KMS-11 (cell line): ENCODE data around the gene PNKP.

Experiments
- H2AFZ ChIP-seq: fragments of 200-600 bp; sonication (generic); 2 replicates; pipeline ENCODE4 v1.6.1; 2016; ENCODE audit warnings: antibody characterized with exemption, mixed run types, low read depth
- H3K27ac ChIP-seq: fragments of 200-600 bp; sonication (generic); 2 replicates; pipeline ENCODE4 v1.6.1; 2016; ENCODE audit warnings: mild to moderate bottlenecking, mixed run types
- H3K27me3 ChIP-seq: fragments of 200-600 bp; sonication (generic); 2 replicates; pipeline ENCODE4 v1.6.1; 2017; ENCODE audit warnings: mild to moderate bottlenecking, low read depth, mixed run types, moderate library complexity; ENCODE audit not compliant: insufficient read depth
- H3K36me3 ChIP-seq: fragments of 200-600 bp; sonication (generic); 2 replicates; pipeline ENCODE4 v1.6.1; 2017; ENCODE audit warnings: mild to moderate bottlenecking, mixed run types; ENCODE audit not compliant: insufficient read depth
- H3K4me1 ChIP-seq: fragments of 200-600 bp; sonication (generic); 2 replicates; pipeline ENCODE4 v1.6.1; 2016; ENCODE audit warnings: mild to moderate bottlenecking, low read depth, mixed run types; ENCODE audit not compliant: poor library complexity, severe bottlenecking
- H3K4me2 ChIP-seq: fragments of 200-600 bp; sonication (generic); 2 replicates; pipeline ENCODE4 v1.7.0; 2016; ENCODE audit warnings: mild to moderate bottlenecking, mixed run types
- H3K4me3 ChIP-seq: fragments of 200-600 bp; sonication (generic); IDR thresholded peaks from 2 replicates; pipeline ENCODE4 v1.6.1; 2017; ENCODE audit warnings: low read depth, low read length, mixed read lengths; ENCODE audit not compliant: insufficient read depth
- H3K79me2 ChIP-seq: fragments of 200-600 bp; sonication (generic); 2 replicates; pipeline ENCODE4 v1.6.1; 2016; ENCODE audit warnings: low read depth, mixed run types; ENCODE audit not compliant: insufficient read depth
- H3K9ac ChIP-seq: fragments of 200-600 bp; sonication (generic); 2 replicates; pipeline ENCODE4 v1.6.1; 2016; ENCODE audit warnings: mild to moderate bottlenecking, mixed run types
- H4K20me1 ChIP-seq: fragments of 200-600 bp; sonication (generic); 2 replicates; pipeline ENCODE4 v1.6.1; 2016; ENCODE audit warnings: mild to moderate bottlenecking, mixed run types; ENCODE audit not compliant: insufficient read depth
- CTCF ChIP-seq: fragments of 200-600 bp; sonication (generic); conservative IDR thresholded peaks from 2 replicates; pipeline ENCODE4 v1.6.1; 2017; ENCODE audit warnings: low read depth, mild to moderate bottlenecking, antibody characterized with exemption, low read length, moderate library complexity, mixed read lengths

Gene PNKP

GRCh38 chr19:49881186-49881585 lies 13.8 kb upstream of the PNKP start:
- no peak overlapping the region for H2AFZ ChIP-seq
- H3K4me1 ChIP-seq: peaks cover 19% of the 10 kb centered on the region
- no peak for TF ChIP-seq CTCF
- no peaks in the 10 kb centered on the region for H3K27me3 ChIP-seq
- H3K4me3 ChIP-seq: no peak overlapping the region
- H3K27ac ChIP-seq: no peak overlapping the region
- no peak overlapping the region for H3K4me2 ChIP-seq
- H3K9ac ChIP-seq: no peak overlapping the region
- no peaks in the 10 kb centered on the region for H4K20me1 ChIP-seq
- H3K36me3 ChIP-seq: no peaks in the 10 kb centered on the region; the same call in 1 of the 2 replicates
- peaks cover 2% of the 10 kb centered on the region; the same call in 1 of the 2 replicates for H3K79me2 ChIP-seq

- Histone ChIP-seq H3K36me3 (no peaks in the 10 kb centered on the region; the same call in 1 of the 2 replicates), H3K27ac (no peak overlapping the region), H3K4me1 (peaks cover 21% of the 10 kb centered on the region), H3K4me3 (no peak overlapping the region), H3K79me2 (peaks cover 10% of the 10 kb centered on the region), H4K20me1 (no peaks in the 10 kb centered on the region), H3K9ac (no peak overlapping the region), H3K4me2 (no peak overlapping the region), H2AFZ (no peak overlapping the region), H3K27me3 (no peaks in the 10 kb centered on the region)
- no peak for TF ChIP-seq CTCF
These were observed 12.9 kb upstream of the PNKP start for GRCh38 chr19:49880162-49880869.

GRCh38 chr19:49879243-49879963 lies 12.0 kb upstream of the PNKP start:
- TF ChIP-seq CTCF: no peak
- Histone ChIP-seq H3K4me2 (no peak overlapping the region; the same call in 1 of the 2 replicates), H3K36me3 (no peaks in the 10 kb centered on the region; the same call in 1 of the 2 replicates), H3K9ac (no peak overlapping the region), H3K27me3 (no peaks in the 10 kb centered on the region), H4K20me1 (no peaks in the 10 kb centered on the region), H3K4me3 (no peak overlapping the region), H3K4me1 (peaks cover 20% of the 10 kb centered on the region), H3K27ac (no peak overlapping the region), H2AFZ (no peak overlapping the region), H3K79me2 (peaks cover 20% of the 10 kb centered on the region)

- Histone ChIP-seq H4K20me1 (no peaks in the 10 kb centered on the region), H2AFZ (no peak overlapping the region), H3K4me3 (no peak overlapping the region), H3K27ac (no peak overlapping the region), H3K27me3 (no peaks in the 10 kb centered on the region), H3K4me2 (peak overlapping the region; percentile 88; the same call in 1 of the 2 replicates), H3K79me2 (peaks cover 23% of the 10 kb centered on the region), H3K4me1 (peaks cover 20% of the 10 kb centered on the region), H3K36me3 (no peaks in the 10 kb centered on the region; the same call in 1 of the 2 replicates), H3K9ac (no peak overlapping the region)
- TF ChIP-seq CTCF: no peak
These were observed 11.3 kb upstream of the PNKP start for GRCh38 chr19:49878744-49879070.
